Right ventricle myocardium inferior (tissue), 1 donor: ENCODE data around the gene SYTL2. TPM values are rescaled to one million over a fixed set of nuclear protein-coding genes. Genes with fewer than 3 reads are reported as not detected.
"Not testable (repeated sequence)": the region's sequence is repeated elsewhere in the genome, so short reads cannot be mapped to it uniquely, and the experiment has no call there.

Experiments
- ATAC-seq: fragments of 200-7000 bp; cut with Tn5 transposase; one replicate; pipeline ENCODE4 v1.9.1; 2020; ENCODE audit warnings: mild to moderate bottlenecking, moderate library complexity
- DNase-seq: peaks from one replicate; pipeline ENCODE4 v3.0.0; 2021; ENCODE audit errors: missing footprints
- intact Hi-C: fragments of 100-400 bp; cut with DNase I; formaldehyde crosslinking; loops from one replicate; pipeline ENCODE4 v1.11.0; 2022
- long read RNA-seq: library from polyadenylated mRNA; unstranded; transcript quantifications from one replicate; pipeline ENCODE4 v2.0.0, GENCODE V29; 2021
- total RNA-seq: library from RNA; stranded (reverse); fragmentation: NEBNext Ultra II Directional; extraction: Animal tissue kit (Norgen Biotek cat#: 25700); gene quantifications from one replicate; pipeline ENCODE4 v1.2.1, GENCODE V29; 2021
- donor health status: DM: no; HTN: yes; CAD: no; lungs with severe emphysema.

Gene SYTL2, protein sequence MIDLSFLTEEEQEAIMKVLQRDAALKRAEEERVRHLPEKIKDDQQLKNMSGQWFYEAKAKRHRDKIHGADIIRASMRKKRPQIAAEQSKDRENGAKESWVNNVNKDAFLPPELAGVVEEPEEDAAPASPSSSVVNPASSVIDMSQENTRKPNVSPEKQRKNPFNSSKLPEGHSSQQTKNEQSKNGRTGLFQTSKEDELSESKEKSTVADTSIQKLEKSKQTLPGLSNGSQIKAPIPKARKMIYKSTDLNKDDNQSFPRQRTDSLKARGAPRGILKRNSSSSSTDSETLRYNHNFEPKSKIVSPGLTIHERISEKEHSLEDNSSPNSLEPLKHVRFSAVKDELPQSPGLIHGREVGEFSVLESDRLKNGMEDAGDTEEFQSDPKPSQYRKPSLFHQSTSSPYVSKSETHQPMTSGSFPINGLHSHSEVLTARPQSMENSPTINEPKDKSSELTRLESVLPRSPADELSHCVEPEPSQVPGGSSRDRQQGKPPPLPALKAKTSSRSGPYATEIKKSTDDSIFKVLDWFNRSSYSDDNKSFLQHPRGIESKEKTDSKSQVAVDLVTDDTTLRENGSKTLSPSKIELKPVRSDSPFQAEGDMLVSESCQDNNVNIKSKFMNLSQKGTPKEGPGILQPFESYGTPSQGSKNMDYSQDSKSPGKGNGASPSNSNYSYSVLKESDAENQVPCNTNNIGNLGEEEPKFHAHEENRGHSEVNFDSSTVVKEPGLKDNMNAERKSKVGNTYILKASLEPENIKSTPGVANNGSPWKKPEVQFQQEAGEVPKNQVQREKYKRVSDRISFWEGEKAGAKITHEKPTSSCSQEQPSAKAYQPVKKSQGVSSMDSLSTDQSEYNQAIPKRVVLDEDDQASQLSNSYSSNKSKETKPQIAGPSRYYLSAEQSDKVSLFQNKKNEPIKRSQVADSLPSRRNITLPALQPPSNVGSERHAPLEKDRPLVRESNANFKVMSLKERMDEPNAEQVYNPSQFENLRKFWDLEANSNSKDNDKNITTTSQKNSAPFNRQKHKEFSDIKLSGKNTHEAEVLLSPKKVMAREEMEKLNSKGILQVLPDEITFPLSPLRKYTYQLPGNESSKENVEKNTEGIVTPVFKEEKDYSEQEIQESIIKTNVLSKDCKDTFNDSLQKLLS (N-terminal part only)
- total RNA-seq, result 2.4 TPM
- long read RNA-seq, partial matches to known transcripts, result 0 of 1 reads
- long read RNA-seq, other reads (novel, unspliced or antisense), result 1 of 1 reads

GRCh38 chr11:85810871-85811611, at the start of gene SYTL2:
Gene SYTL2 (minus strand): TSS chr11:85811141. CDS start chr11:85757725, 53,416 bp downstream.
- DNase-seq (peak; percentile 86), ATAC-seq (peak; percentile 99)
- intact Hi-C loops, result loop anchor here (1.0 kb wide), 1 partner anchor 147 kb away; no protein-coding TSS in a partner anchor

- DNase-seq, ATAC-seq: not testable (repeated sequence)
- intact Hi-C loops, result loop anchor here (5.0 to 10.0 kb wide), 3 partner anchors 195 to 955 kb away; no protein-coding TSS in a partner anchor
Observed at GRCh38 chr11:85859541-85859940, 48.6 kb upstream of the SYTL2 start.

- intact Hi-C loops, result loop anchor here (5.0 to 10.0 kb wide), 3 partner anchors 198 to 958 kb away; no protein-coding TSS in a partner anchor
- no peak for DNase-seq
- ATAC-seq, result no peak
Observed at GRCh38 chr11:85857098-85857497, 46.2 kb upstream of the SYTL2 start.

DNA sequence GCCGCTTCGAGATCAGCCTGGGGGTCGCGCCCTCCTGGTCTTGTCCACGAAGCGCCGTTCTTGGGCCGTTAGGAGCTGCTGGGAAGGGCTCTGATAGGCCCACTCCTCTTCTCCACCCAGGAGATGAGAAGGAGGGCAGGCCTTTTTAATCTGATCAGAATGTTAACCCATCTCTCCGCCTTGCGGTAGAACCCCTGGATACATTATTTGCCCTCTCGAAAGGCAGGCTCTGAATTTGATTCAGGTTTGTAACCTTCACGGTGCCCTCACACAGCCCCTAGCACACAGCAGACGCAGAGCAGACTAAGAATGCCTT, 44.4 kb upstream of the SYTL2 start, which contains the start of gene CCDC83:
Gene CCDC83, plus strand, starts transcription at position 43 of the 316 bp plus-strand sequence. CDS start 9,741 bp downstream, outside the sequence.
- DNase-seq (no peak), ATAC-seq (peak; percentile 33)

DNA sequence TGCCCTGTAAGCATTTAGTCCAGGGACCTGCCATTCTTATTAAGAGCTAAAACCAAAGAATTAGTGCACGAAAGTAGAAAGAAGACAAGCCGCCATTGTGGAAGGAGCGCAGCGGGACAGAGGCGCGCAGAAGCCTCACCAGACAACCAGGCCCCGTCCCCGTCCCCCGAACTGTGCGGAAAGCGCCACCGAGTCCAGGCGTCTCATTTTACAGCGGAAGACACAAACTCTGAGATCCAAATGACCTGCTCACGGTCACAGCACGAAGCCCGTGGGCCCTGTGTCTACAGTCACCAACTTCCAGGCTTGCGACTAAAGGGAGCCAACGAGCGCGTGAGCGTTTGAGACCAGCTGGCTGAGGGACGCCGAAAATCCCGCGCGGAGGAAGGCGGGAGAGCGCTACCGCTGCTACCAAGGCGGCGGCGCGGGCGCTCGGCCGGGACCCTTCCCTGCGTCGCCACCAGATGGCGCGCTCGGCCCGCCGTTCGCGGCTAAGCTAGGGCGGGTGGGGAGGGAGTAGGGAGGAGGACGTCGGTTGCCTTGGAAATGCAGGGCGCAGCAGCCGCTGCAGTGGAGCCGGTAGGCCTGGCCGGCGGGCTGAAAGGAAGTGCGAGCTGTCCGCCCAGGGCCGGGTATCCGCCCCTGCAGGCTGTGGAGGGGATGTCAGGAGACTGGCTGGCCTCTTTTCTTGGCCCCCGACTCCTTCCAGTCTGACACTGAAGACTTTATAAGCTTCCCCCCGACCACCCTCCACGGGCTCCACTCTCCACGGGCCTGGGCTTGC, 43.8 kb upstream of the SYTL2 start:
- peak; percentile 98 for ATAC-seq
- intact Hi-C loops, result loop anchor here (2.0 to 10.0 kb wide), 4 partner anchors 200 to 960 kb away; no protein-coding TSS in a partner anchor
- peak; percentile 97 for DNase-seq

More for the DNA sequence above, 44.4 kb upstream of the SYTL2 start, which contains the start of gene CCDC83:
- intact Hi-C loops, result loop anchor here (2.0 to 10.0 kb wide), 4 partner anchors 200 to 960 kb away; no protein-coding TSS in a partner anchor

DNA sequence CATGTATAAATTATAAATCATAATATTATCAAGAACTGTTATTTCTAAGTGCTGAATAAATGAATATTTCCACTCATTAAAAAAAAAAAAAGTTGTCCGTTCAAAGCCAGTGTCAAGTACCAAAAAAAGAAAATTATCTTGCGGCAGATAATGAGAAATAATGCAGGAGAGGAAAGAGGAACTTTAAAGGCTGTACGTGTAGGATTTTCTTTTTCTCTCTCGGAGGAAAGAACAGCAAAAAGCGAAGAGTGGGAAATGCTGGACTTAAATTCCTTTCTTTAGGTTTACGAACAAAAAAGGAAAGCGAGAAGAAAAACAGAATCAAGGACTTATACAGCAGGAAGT, 43.2 kb upstream of the SYTL2 start:
- no peak for DNase-seq
- no peak for ATAC-seq
- intact Hi-C loops, result loop anchor here (2.0 to 10.0 kb wide), 3 partner anchors 201 to 961 kb away; no protein-coding TSS in a partner anchor

GRCh38 chr11:85853541-85853940, 42.6 kb upstream of the SYTL2 start:
- ATAC-seq, DNase-seq: not testable (repeated sequence)
- intact Hi-C loops, result loop anchor here (10.0 kb wide), 2 partner anchors 201 to 961 kb away; no protein-coding TSS in a partner anchor

DNA sequence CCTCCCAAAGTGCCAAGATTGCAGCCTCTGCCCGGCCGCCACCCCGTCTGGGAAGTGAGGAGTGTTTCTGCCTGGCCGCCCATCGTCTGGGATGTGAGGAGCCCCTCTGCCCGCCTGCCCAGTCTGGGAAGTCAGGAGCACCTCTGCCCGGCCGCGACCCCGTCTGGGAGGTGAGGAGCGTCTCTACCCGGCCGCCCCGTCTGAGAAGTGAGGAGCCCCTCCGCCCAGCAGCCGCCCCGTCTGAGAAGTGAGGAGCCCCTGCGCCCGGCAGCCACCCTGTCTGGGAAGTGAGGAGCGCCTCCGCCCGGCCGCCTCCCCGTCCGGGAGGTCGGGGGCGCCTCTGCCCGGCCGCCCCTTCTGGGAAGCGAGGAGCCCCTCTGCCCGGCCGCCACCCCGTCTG, 41.8 kb upstream of the SYTL2 start:
- ATAC-seq, DNase-seq: not testable (repeated sequence)
- intact Hi-C loops, result loop anchor here (10.0 kb wide), 2 partner anchors 202 to 962 kb away; no protein-coding TSS in a partner anchor

GRCh38 chr11:85848556-85848955, 37.6 kb upstream of the SYTL2 start:
- intact Hi-C loops, result no loop called here
- no peak for DNase-seq
- ATAC-seq, result no peak

GRCh38 chr11:85848006-85848405, 37.1 kb upstream of the SYTL2 start:
- ATAC-seq (no peak), DNase-seq (no peak)
- intact Hi-C loops, result no loop called here

DNA sequence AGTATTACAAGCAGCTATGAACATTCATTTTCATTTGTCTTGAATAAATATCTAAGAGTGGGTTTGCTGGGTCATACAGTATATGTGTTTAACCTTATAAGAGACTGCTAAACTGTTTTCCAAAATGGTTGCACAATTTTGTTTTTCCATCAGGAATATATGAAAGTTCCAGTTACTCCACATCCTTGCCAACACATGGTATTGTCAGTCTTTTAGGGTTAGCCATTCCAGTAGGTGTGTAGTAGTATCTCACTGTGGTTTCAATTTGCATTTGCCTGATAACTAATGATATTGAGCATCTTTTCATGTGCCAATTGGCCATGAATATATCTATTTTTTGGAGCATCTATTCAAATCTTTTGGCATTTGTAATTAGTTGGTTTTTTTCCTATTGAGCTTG, 36.5 kb upstream of the SYTL2 start:
- ATAC-seq (no peak), DNase-seq (no peak)
- intact Hi-C loops, result no loop called here

GRCh38 chr11:85845124-85845631, 34.2 kb upstream of the SYTL2 start:
- intact Hi-C loops, result no loop called here
- no peak for ATAC-seq
- no peak for DNase-seq

GRCh38 chr11:85844439-85845123, 33.6 kb upstream of the SYTL2 start:
- intact Hi-C loops, result no loop called here
- DNase-seq (no peak), ATAC-seq (no peak)

- no peak for ATAC-seq
- intact Hi-C loops, result no loop called here
- DNase-seq, result no peak
Observed at GRCh38 chr11:85843929-85844328, 33.0 kb upstream of the SYTL2 start.

DNA sequence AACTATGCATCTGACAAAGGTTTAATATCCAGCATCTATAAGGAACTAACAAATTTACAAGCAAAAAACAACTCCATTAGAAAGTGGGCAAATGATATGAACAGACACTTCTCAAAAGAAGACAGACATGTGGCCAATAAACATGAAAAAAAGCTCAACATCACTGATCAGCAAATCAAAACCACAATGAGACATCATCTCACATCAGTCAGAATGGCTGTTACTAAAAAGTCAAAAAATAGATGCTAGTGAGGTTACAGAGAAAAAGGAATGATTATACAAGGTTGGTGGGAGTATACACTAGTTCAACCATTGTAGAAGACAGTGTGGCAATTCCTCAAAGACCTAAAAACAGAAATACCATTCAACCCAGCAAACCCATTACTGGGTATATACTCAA, 30.0 kb upstream of the SYTL2 start:
- ATAC-seq, intact Hi-C loops, DNase-seq: not testable (repeated sequence)

DNA sequence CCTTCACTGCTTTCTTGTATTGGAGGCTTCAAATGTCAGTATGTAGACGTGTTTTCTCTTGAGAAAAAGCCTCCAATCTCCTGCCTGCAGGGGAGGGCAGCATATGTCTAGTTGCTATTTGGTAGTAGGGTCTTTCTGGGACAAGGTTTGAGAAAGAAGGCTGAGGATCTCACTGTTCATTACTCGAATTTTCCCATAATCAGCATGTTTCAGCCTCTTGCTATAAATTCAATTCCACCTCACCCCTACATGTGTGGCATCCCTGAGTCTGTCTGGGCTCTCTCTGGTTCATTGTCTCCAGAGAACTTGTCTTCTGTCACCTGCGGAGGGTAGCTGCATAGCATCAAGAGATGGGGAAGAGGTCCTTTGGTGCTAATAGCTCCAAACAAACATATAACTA, 24.8 kb upstream of the SYTL2 start:
- DNase-seq (no peak), ATAC-seq (no peak)
- intact Hi-C loops, result no loop called here
